ENCODE data around the gene PIGQ.

PIGQ gene

GRCh38 chr16:528111-529011 lies 41.4 kb upstream of the PIGQ start:
- peak; percentile 60 for DNase-seq (ENCODE audit: low spot score)
- Mint-ChIP-seq H3K27ac (peak overlapping the region; percentile 91), H3K27me3 (ENCODE audit: low read depth) (no peaks in the 10 kb centered on the region), H3K4me3 (peak overlapping the region; percentile 95), H3K36me3 (ENCODE audit: low read depth) (peaks cover 6% of the 10 kb centered on the region), H3K4me1 (ENCODE audit: low read depth) (peaks cover 22% of the 10 kb centered on the region), H3K9me3 (no peaks in the 10 kb centered on the region)

DNA sequence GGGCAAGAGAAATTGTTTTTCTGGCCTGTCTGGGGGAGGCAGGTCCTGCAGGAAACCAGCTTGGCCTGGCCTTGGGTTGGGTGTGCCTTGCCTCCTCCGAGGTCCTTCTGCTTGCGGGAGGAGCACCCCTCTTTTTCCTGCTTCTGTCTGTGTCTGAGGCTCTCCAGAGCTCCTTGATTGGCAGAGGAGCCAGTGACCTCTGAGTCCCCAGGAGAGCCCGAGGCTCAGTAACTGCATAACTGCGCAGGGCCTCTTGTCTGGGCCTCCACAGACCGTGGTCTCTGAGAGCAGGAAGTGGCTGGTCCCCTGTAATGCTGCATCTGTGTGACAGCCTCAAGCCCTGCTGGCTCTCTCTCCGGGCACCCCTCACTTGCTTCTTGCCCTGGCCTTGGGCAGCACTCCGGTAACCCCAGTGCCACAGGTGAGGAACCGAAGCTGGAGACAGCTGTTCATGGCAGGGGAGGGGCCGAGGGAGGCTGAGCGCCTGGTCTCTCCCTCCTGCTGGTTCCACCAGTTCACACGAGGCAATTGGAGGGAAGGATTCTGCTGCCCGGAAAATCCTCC lies 40.7 kb upstream of the PIGQ start:
- Mint-ChIP-seq H3K27me3 (ENCODE audit: low read depth) (no peaks in the 10 kb centered on the region), H3K9me3 (no peaks in the 10 kb centered on the region), H3K4me1 (ENCODE audit: low read depth) (peaks cover 22% of the 10 kb centered on the region), H3K36me3 (ENCODE audit: low read depth) (peaks cover 6% of the 10 kb centered on the region), H3K27ac (peak overlapping the region; percentile 91), H3K4me3 (peak overlapping the region; percentile 95)
- peak; percentile 14 for DNase-seq (ENCODE audit: low spot score)

DNA sequence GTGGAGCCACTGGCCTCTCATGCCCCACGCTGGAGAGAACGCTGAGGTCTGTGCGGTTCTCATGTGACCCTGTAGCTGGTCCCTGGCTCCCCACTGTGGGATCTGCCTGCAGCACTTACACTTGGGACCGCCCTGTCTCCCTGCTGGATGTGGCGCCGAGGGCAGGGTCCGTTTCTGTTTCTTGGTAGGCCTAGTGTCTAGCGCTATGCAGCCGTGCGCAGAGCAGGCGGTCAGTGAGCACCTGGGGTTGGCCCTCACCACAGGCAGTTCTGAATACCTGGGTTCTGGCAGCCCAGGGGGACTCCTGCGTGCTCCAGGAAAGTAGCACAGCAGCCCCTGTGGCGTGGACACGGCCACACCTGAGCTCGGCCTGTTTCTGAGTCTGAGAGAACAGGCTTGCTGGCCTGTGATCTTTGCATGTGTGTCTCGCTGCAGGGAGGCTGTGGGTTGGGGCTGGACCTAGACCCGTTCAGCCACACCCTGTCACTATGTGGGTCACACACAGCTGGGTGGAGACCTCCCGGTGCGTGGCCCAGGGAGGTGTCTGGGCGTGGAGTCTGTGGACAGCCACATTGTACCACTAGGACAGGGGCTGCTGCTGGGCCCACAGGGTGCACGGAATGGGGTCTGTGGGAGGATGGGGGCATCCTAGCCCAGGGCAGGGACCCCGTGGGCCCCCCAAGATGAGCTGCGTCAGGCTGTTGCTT lies 39.5 kb upstream of the PIGQ start:
- H3K36me3 Mint-ChIP-seq (ENCODE audit: low read depth), result peaks cover 6% of the 10 kb centered on the region
- H3K4me3 Mint-ChIP-seq, result peak overlapping the region; percentile 62
- H3K4me1 Mint-ChIP-seq (ENCODE audit: low read depth), result peaks cover 22% of the 10 kb centered on the region
- no peak overlapping the region for H3K27ac Mint-ChIP-seq
- H3K9me3 Mint-ChIP-seq, result no peaks in the 10 kb centered on the region
- no peaks in the 10 kb centered on the region for H3K27me3 Mint-ChIP-seq (ENCODE audit: low read depth)
- DNase-seq (ENCODE audit: low spot score), result no peak

DNA sequence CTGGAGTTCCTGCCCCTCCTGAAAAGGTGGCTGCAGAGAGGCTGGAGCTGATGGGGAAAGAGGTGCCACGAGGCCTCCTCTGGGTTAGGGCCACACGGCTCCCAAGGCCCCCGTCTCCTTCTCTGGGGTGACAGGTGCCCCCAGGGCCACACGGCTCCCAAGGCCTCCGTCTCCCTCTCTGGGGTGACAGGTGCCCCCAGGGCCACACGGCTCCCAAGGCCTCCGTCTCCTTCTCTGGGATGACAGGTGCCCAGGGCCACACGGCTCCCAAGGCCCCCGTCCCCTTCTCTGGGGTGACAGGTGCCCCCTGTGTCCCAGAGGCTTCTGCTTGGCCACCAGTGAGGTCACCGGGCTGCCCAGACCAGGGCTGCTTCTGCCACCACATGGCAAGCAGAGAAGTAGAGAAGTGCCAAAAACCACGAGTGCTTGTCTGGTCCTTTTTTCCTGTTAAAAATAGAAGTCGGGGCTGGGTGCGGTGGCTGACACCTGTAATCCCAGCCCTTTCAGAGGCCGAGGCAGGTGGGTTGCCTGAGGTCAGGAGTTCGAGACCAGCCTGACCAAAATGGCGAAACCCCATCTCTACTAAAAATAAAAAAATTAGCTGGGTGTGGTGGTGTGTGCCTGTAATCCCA lies 38.2 kb upstream of the PIGQ start:
- no peak for DNase-seq (ENCODE audit: low spot score)
- Mint-ChIP-seq H3K9me3 (no peaks in the 10 kb centered on the region), H3K4me3 (no peak overlapping the region), H3K36me3 (ENCODE audit: low read depth) (peaks cover 3% of the 10 kb centered on the region), H3K27ac (no peak overlapping the region), H3K4me1 (ENCODE audit: low read depth) (peaks cover 11% of the 10 kb centered on the region), H3K27me3 (ENCODE audit: low read depth) (no peaks in the 10 kb centered on the region)

DNA sequence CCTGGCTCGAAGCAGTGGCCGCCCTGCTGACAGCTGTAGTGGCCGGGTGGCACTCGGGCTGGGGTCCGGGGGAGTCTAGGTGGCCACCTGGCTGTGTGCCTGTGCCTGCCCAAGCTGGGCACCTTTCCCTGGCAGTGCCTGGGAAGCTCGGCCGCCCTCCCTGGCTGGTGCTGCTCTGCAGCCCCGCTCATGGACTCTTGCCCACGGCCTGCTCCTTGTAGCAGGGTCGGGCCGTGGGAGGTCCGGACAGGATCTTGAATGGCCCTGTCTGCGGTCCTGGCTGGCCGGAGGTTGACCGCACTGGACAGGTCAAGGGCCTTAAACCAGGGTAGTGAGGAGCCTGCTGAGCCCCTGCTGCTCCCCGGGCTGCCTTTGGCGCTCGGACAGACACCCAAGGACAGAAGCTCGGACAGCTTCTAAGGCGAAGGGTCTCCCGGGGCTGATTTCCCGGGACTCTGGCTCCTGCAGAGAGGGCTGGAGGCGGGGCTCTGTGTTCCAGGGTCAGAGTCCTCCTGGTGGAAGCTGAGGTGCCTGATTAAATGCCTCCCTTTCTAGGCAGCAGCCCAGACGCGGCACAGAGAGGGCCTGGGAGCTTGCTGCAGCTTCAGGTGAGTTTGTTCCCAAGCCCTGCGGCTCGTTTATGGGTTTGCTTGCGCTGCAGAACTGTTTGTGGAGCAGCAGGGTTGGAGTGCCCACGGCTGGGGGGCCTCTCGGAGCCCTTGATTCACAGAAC lies 36.2 kb upstream of the PIGQ start:
- no peak for DNase-seq (ENCODE audit: low spot score)
- no peak overlapping the region for H3K4me3 Mint-ChIP-seq
- peaks cover 10% of the 10 kb centered on the region for H3K4me1 Mint-ChIP-seq (ENCODE audit: low read depth)
- no peaks in the 10 kb centered on the region for H3K27me3 Mint-ChIP-seq (ENCODE audit: low read depth)
- peaks cover 3% of the 10 kb centered on the region for H3K36me3 Mint-ChIP-seq (ENCODE audit: low read depth)
- H3K27ac Mint-ChIP-seq, result no peak overlapping the region
- H3K9me3 Mint-ChIP-seq, result no peaks in the 10 kb centered on the region

DNA sequence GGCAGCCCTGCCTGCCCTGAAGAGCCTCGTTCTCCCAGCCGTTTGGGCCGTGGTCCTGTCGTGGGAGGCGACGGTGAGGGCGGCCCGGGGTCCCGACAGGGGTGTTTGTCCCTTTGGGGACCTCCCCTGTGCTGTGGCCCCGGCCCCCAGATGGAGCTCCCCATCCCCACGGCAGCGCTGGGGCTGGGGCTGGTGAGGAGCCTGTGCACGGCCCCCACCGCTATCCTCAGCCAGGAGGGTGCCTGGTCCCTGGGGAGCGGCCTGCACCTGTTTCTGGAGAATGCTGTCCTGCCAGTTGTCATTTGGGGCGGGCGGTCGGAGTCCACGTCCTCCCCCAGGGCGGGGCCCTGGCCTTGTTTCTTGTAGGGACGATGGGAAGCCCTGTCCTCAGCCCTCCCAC lies 35.6 kb upstream of the PIGQ start:
- Mint-ChIP-seq H3K27ac (no peak overlapping the region), H3K4me3 (no peak overlapping the region), H3K36me3 (ENCODE audit: low read depth) (peaks cover 4% of the 10 kb centered on the region), H3K27me3 (ENCODE audit: low read depth) (no peaks in the 10 kb centered on the region), H3K4me1 (ENCODE audit: low read depth) (peaks cover 6% of the 10 kb centered on the region), H3K9me3 (no peaks in the 10 kb centered on the region)
- no peak for DNase-seq (ENCODE audit: low spot score)

DNA sequence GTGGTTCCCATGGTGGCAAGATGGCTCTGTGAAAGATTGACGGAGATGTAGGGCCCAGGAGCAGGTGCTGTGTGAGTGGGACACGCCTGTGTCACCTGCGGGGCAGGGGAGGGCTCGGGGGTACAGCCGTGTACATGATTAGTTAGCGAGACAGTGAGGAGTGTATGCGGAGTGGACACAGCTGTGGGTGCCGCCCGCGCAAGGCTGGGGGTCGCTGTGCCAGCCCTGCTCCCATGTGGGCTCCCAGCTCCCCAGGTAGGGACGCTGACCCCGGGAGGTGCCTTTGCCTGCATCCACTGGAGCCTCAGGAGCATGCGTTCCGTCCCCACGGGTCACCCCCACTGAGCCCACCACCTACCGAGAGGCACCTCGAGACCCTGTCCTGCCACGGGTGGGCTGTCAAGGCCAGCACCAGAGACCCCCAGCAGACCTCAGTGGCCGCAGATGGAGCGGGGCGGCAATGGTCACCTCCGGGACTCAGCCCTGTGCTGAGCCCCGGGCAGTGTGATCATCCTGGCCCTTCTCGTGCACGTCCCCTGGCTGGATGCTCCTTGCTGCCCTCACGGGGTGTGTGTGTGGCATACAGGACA lies 34.8 kb upstream of the PIGQ start:
- Mint-ChIP-seq H3K4me1 (ENCODE audit: low read depth) (peaks cover 4% of the 10 kb centered on the region), H3K4me3 (no peak overlapping the region), H3K36me3 (ENCODE audit: low read depth) (peaks cover 2% of the 10 kb centered on the region), H3K9me3 (no peaks in the 10 kb centered on the region), H3K27ac (no peak overlapping the region), H3K27me3 (ENCODE audit: low read depth) (no peaks in the 10 kb centered on the region)
- DNase-seq (ENCODE audit: low spot score), result no peak

GRCh38 chr16:535446-536405 lies 34.0 kb upstream of the PIGQ start:
- Mint-ChIP-seq H3K27me3 (ENCODE audit: low read depth) (no peaks in the 10 kb centered on the region), H3K9me3 (no peaks in the 10 kb centered on the region), H3K27ac (no peak overlapping the region), H3K36me3 (ENCODE audit: low read depth) (peaks cover 2% of the 10 kb centered on the region), H3K4me3 (no peak overlapping the region), H3K4me1 (ENCODE audit: low read depth) (no peaks in the 10 kb centered on the region)
- no peak for DNase-seq (ENCODE audit: low spot score)

GRCh38 chr16:536746-537145 lies 33.0 kb upstream of the PIGQ start:
- no peak for DNase-seq (ENCODE audit: low spot score)
- Mint-ChIP-seq H3K9me3 (no peaks in the 10 kb centered on the region), H3K36me3 (ENCODE audit: low read depth) (peaks cover 4% of the 10 kb centered on the region), H3K27ac (no peak overlapping the region), H3K4me3 (no peak overlapping the region), H3K27me3 (ENCODE audit: low read depth) (no peaks in the 10 kb centered on the region), H3K4me1 (ENCODE audit: low read depth) (no peaks in the 10 kb centered on the region)

GRCh38 chr16:537415-538335 lies 32.1 kb upstream of the PIGQ start:
- no peak for DNase-seq (ENCODE audit: low spot score)
- H3K9me3 Mint-ChIP-seq, result no peaks in the 10 kb centered on the region
- H3K36me3 Mint-ChIP-seq (ENCODE audit: low read depth), result peaks cover 7% of the 10 kb centered on the region
- no peak overlapping the region for H3K27ac Mint-ChIP-seq
- no peaks in the 10 kb centered on the region for H3K27me3 Mint-ChIP-seq (ENCODE audit: low read depth)
- no peak overlapping the region for H3K4me3 Mint-ChIP-seq
- H3K4me1 Mint-ChIP-seq (ENCODE audit: low read depth), result no peaks in the 10 kb centered on the region

DNA sequence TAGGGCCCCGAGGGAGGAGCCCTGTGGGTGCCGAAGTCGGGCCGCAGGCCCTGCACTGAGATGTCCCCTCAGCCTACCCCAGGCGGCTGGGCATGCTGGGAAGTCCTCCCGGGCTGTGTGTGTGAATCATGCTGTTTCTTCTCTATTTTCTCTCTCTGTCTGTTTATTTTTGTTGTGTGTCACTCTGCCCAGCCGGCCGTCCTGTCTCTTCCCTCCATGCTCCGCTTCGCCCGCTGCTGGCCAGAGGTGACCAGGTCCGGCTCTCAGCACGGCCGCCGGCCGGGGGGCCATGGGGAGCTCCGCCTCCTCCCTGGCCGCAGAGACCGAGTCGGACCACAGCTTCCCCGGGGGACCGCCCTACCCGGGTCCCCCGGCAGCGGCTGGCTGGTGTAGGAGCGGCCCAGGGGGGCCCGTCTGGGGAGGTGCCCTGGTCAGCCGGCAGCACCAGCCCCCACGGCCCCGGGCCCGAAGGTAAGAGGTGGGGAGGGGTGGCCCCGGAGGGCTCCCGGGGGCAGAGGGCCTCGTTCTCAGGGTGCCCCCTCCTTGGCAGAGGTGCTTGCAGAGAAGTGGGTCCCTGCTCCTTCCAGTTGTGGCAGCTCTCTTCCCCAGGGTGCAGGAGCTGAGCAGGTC lies 29.8 kb upstream of the PIGQ start:
- H3K27ac Mint-ChIP-seq, result no peak overlapping the region
- no peak for DNase-seq (ENCODE audit: low spot score)
- no peaks in the 10 kb centered on the region for H3K27me3 Mint-ChIP-seq (ENCODE audit: low read depth)
- no peak overlapping the region for H3K4me3 Mint-ChIP-seq
- no peaks in the 10 kb centered on the region for H3K9me3 Mint-ChIP-seq
- H3K36me3 Mint-ChIP-seq (ENCODE audit: low read depth), result peaks cover 10% of the 10 kb centered on the region
- H3K4me1 Mint-ChIP-seq (ENCODE audit: low read depth), result no peaks in the 10 kb centered on the region

All from T-helper 2 cell treated with Interferon-gamma antibody and Interleukin-4, amounts not matched to agents 5 μg/mL and 100 μg/mL, for 36 hours (primary cell).